Lung (tissue), 12 donors: ENCODE measurements around the gene SPHK2. TPM values are rescaled to one million over a fixed set of nuclear protein-coding genes. Genes with fewer than 3 reads are reported as not detected.

Experiments
- ATAC-seq: fragments of 200-7000 bp; cut with Tn5 transposase; one replicate; pipeline ENCODE4 v1.9.1; 2020; ENCODE audit warnings: moderate number of reproducible peaks; ENCODE audit not compliant: insufficient read depth, low FRiP score
- DNase-seq, 3 donors: peaks; one replicate each; pipeline ENCODE4 v3.0.0-alpha.2; 2013 to 2017
- H3K27ac ChIP-seq, 2 donors: one replicate each; pipeline ENCODE4 v1.5.1; 2013; ENCODE audit warnings: mild to moderate bottlenecking in 2 of 2, moderate library complexity in 2 of 2, control low read depth in 1 of 2, inconsistent platforms in 1 of 2, low read depth in 1 of 2, low read length in 1 of 2
- H3K27me3 ChIP-seq, 3 donors: one replicate each; pipeline ENCODE4 v1.5.1; 2013; ENCODE audit warnings: low read length in 2 of 3; ENCODE audit not compliant: control insufficient read depth in 3 of 3, insufficient read depth in 3 of 3
- H3K36me3 ChIP-seq, 4 donors: one replicate each; pipeline ENCODE4 v1.5.1; 2013; ENCODE audit warnings: low read length in 4 of 4, mild to moderate bottlenecking in 1 of 4, moderate library complexity in 1 of 4; ENCODE audit not compliant: control insufficient read depth in 4 of 4, insufficient read depth in 4 of 4
- H3K4me1 ChIP-seq, 5 donors: one replicate each; pipeline ENCODE4 v1.5.1; 2013; ENCODE audit warnings: low read length in 5 of 5, mild to moderate bottlenecking in 2 of 5, moderate library complexity in 1 of 5; ENCODE audit not compliant: control insufficient read depth in 5 of 5, insufficient read depth in 5 of 5
- H3K4me3 ChIP-seq: one replicate; pipeline ENCODE4 v1.5.1; 2013; ENCODE audit warnings: mild to moderate bottlenecking, control low read depth, moderate library complexity
- H3K9ac ChIP-seq, 2 donors: one replicate each; pipeline ENCODE4 v1.5.1; 2013; ENCODE audit warnings: low read length in 2 of 2, control low read depth in 1 of 2; ENCODE audit not compliant: insufficient read depth in 1 of 2
- H3K9me3 ChIP-seq, 4 donors: one replicate each; pipeline ENCODE4 v1.5.1; 2013; ENCODE audit warnings: low read length in 3 of 4, mild to moderate bottlenecking in 1 of 4, moderate library complexity in 1 of 4; ENCODE audit not compliant: control insufficient read depth in 4 of 4, insufficient read depth in 3 of 4
- WGBS, 2 donors: extraction: QIAGEN DNeasy Blood & Tissue Kit; methylation state at CpG; one replicate each; pipeline ENCODE4 v1.1.7; 2013; 5-methylcytosine and 5-hydroxymethylcytosine counted together
- polyA plus RNA-seq, 2 donors: library from polyadenylated mRNA; stranded (reverse); fragments of 200-250 nt; gene quantifications; one replicate each; pipeline ENCODE4 v1.2.1, GENCODE V29; 2013
- total RNA-seq, 2 donors: library from RNA; depleted of rRNA in 1 of 2; stranded (reverse); fragments of >200 nt in 1 of 2; gene quantifications; one replicate each; pipeline ENCODE4 v1.2.1, GENCODE V29; 2014 to 2021
- TF ChIP-seq, protein P1 (sequence below): IDR thresholded peaks from 2 replicates; pipeline ENCODE4 v1.5.1; 2012; ENCODE audit warnings: mild to moderate bottlenecking; ENCODE audit errors: control extremely low read depth, extremely low read depth
- donor health status: control.
- donor health status: control.
- donor health status: Bipolar disorder and iron deficiency.
- donor health status: healthy.
- donor health status: DM: yes; HTN: yes; CAD: no.

SPHK2 gene
- total and polyA plus RNA-seq, 4 donors, result 10.3 to 35.3 (median 19.0) TPM

DNA sequence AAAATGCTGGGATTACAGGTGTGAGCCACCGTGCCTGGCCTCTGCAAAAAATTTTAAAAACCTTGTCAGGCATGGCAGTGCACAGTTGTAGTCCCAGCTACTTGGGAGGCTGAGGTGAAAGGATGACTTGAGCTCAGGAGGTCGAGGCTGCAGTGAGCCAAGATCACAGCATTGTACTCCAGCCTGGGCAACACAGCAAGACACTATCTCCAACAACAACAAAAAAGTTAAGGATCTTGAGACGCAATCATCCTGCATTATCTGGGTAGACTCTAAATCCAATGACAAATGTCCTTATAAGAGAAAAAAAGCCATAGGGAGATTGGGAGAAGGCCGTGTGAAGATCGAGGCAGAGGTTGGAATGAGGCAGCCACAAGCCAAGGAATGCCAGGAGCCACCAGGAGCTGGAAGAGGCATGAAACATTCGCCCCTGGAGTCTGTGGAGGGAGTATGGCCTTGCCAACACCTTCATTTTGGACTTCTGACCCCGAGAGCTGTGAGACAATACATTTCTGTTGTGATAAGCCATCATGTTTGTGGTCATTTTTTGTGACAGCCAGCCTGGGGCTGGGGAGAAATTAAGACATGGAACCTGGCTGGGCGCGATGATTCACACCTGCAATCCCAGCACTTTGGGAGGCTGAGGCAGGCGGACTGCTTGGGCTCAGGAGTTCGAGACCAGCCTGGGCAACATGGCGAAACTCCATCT, 31.8 kb downstream of the SPHK2 start:
- Histone ChIP-seq H3K36me3 (no peaks in the 10 kb centered on the region), H3K9ac (no peak overlapping the region), H3K4me1 (peaks cover 0 to 9% (median 0%) of the 10 kb centered on the region in 5 donors), H3K9me3 (no peaks in the 10 kb centered on the region), H3K27ac (no peak overlapping the region), H3K4me3 (no peak overlapping the region), H3K27me3 (no peaks in the 10 kb centered on the region)
- DNase-seq (no peak), ATAC-seq (no peak)
- WGBS, 2 donors, result 92 to 96% methylated on average over 12 of the region's 12 CpGs
- TF ChIP-seq, protein P1, sequence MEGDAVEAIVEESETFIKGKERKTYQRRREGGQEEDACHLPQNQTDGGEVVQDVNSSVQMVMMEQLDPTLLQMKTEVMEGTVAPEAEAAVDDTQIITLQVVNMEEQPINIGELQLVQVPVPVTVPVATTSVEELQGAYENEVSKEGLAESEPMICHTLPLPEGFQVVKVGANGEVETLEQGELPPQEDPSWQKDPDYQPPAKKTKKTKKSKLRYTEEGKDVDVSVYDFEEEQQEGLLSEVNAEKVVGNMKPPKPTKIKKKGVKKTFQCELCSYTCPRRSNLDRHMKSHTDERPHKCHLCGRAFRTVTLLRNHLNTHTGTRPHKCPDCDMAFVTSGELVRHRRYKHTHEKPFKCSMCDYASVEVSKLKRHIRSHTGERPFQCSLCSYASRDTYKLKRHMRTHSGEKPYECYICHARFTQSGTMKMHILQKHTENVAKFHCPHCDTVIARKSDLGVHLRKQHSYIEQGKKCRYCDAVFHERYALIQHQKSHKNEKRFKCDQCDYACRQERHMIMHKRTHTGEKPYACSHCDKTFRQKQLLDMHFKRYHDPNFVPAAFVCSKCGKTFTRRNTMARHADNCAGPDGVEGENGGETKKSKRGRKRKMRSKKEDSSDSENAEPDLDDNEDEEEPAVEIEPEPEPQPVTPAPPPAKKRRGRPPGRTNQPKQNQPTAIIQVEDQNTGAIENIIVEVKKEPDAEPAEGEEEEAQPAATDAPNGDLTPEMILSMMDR, result no peak

DNA sequence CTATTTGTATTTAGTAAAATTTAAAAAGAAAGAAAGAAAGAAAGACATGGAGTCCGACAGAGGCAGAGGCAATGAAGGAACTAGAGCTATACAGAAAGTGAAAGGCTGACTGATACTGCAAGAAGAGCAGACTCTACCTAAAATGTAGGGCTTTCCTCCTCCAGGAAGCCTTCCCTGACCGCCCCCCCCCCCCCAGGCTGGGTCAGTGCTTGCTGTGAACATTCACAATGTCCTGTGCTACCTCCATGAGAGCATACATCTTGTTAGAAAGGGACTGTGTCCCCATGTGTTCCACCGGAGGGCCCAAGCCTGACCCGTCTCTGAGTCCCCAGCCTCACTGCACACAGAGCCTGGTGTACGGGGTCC, 32.4 kb downstream of the SPHK2 start:
- H3K27me3 ChIP-seq, result no peaks in the 10 kb centered on the region
- H3K4me3 ChIP-seq, result no peak overlapping the region
- no peaks in the 10 kb centered on the region for H3K9me3 ChIP-seq
- TF ChIP-seq, protein P1, result no peak
- ATAC-seq (no peak), DNase-seq (no peak)
- H3K27ac ChIP-seq, result no peak overlapping the region
- H3K4me1 ChIP-seq, result peaks cover 0 to 6% (median 0%) of the 10 kb centered on the region in 5 donors
- H3K36me3 ChIP-seq, result no peaks in the 10 kb centered on the region
- WGBS, 2 donors, result 67 to 82% methylated on average over 5 of the region's 5 CpGs
- no peak overlapping the region for H3K9ac ChIP-seq

DNA sequence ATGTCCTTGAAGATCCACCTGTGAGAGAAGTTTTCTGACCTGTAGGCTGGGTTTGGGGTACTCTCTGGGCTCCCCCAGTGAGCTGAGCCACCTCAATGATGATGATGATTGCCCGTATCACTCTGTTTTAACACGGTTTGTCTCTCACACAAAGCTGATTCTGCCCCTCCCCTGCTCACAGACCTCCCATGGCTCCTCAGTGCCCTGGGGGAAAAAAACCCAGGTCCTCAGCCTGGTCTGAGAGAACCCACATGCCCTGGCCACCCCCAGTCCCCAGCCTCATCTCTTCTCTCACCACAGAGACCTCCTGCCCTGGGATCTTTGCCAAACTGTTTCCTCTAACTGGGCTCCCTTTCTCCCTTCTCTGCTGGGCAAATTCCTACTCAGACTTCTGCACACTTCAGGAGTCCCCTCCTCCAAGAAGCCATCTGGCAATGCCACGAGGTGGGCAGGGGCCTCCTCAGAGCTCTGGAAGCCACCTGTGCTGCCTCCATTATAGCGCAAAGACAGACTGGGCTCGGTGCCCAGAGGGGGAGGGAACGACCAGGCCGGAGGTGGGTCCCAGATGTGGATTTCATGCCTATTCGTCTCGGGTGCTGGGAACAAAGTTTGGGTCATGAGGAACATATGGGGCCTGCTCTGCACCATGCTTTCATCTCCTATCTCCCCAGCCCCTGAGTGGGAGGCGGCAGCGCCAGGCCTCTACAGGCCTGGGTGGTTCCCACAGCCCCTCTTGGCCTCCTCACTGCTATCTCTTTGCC, 35.2 kb downstream of the SPHK2 start:
- H3K4me3 ChIP-seq, result no peak overlapping the region
- H3K27ac ChIP-seq, result no peak overlapping the region
- peaks cover 0 to 6% (median 0%) of the 10 kb centered on the region in 5 donors for H3K4me1 ChIP-seq
- TF ChIP-seq, protein P1, result no peak
- peak; percentile 4 to 41 (median 37) for DNase-seq
- H3K9me3 ChIP-seq, result no peaks in the 10 kb centered on the region
- H3K27me3 ChIP-seq, result no peaks in the 10 kb centered on the region
- no peak for ATAC-seq
- WGBS, 2 donors, result 48 to 53% methylated on average over 11 of the region's 11 CpGs
- H3K9ac ChIP-seq, result no peak overlapping the region
- no peaks in the 10 kb centered on the region for H3K36me3 ChIP-seq
